ENCODE measurements around the gene RBM43. TPM values are rescaled to one million over a fixed set of nuclear protein-coding genes. Genes with fewer than 3 reads are reported as not detected.
A peak's percentile ranks its signal among the peaks of the same experiment; 100 is the strongest.

RBM43 gene
- total RNA-seq, 1 experiment from 2014 or later = 3.0 TPM

DNA sequence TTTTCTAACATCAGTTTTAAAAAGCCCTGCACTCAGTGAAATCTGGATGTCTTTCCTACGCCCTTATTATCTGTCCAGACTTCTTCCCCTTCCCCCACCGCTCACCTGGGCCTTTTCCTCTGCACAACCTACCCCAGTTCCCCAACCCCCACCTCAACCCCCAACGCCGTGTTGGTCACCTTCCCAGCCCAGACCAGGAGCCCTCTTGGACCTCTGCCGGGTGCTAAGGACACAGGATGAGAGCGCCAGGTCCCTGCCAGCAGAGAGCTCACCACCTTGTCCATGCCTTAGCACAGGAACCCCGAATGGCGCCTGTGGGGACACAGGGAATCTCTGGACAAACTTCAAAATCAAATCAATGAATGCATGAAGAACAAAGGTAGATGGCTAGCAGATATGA lies 966 bp upstream of the RBM43 start:
- Mint-ChIP-seq H3K27ac (ENCODE audit: low read depth, unreplicated experiment) (no peak overlapping the region), H3K9me3 (ENCODE audit: unreplicated experiment) (no peaks in the 10 kb centered on the region), H3K4me3 (ENCODE audit: unreplicated experiment) (peak overlapping the region; percentile 82), H3K27me3 (ENCODE audit: insufficient read depth, unreplicated experiment) (no peaks in the 10 kb centered on the region), H3K4me1 (ENCODE audit: insufficient read depth, unreplicated experiment) (peaks cover 6% of the 10 kb centered on the region), H3K36me3 (ENCODE audit: insufficient read depth, unreplicated experiment) (peaks cover under 1% of the 10 kb centered on the region)
- BruUV-seq (replicated peaks) = no TSS peak
- TF ChIP-seq, protein P1, sequence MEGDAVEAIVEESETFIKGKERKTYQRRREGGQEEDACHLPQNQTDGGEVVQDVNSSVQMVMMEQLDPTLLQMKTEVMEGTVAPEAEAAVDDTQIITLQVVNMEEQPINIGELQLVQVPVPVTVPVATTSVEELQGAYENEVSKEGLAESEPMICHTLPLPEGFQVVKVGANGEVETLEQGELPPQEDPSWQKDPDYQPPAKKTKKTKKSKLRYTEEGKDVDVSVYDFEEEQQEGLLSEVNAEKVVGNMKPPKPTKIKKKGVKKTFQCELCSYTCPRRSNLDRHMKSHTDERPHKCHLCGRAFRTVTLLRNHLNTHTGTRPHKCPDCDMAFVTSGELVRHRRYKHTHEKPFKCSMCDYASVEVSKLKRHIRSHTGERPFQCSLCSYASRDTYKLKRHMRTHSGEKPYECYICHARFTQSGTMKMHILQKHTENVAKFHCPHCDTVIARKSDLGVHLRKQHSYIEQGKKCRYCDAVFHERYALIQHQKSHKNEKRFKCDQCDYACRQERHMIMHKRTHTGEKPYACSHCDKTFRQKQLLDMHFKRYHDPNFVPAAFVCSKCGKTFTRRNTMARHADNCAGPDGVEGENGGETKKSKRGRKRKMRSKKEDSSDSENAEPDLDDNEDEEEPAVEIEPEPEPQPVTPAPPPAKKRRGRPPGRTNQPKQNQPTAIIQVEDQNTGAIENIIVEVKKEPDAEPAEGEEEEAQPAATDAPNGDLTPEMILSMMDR (IDR thresholded peaks at IDR 0.05; ENCODE audit: unreplicated experiment) = no peak
- intact Hi-C loops (cut with micrococcal nuclease) = loop anchor here (5.0 kb wide), 1 partner anchor 150 kb away; no protein-coding TSS in a partner anchor
- CTCF ChIA-PET = interaction anchor here (3.0 kb wide), 1 partner anchor 174 kb away, joined by 15 read pairs; no protein-coding TSS in a partner anchor
- DNase-seq (ENCODE audit: unreplicated experiment) = no peak
- POLR2A ChIA-PET = interaction anchor here (0.6 to 3.2 kb wide), 8 partner anchors 8 to 1676 kb away, joined by 3 to 23 read pairs (median 6); partner anchors contain the start of gene NMI

DNA sequence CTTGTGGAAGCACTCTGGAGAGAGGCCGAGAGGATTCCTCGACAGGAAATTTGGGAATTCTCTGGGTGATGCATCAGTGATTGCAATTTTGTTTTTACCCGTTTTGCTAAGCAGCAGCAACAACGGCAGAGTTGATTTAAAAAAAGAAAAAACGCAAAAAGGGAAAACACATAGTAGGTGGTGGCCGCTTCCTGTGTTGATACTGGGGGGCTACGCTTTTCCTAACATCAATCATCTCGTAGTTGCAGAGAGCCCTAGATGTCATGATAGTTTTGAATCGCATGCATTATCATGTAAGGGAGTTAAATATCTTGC lies 271 bp upstream of the RBM43 start:
- BruUV-seq (replicated peaks) = no TSS peak
- CTCF ChIA-PET = interaction anchor here (0.6 to 2.0 kb wide), 6 partner anchors 10 to 1463 kb away, joined by 3 to 7 read pairs (median 4); no protein-coding TSS in a partner anchor

DNA sequence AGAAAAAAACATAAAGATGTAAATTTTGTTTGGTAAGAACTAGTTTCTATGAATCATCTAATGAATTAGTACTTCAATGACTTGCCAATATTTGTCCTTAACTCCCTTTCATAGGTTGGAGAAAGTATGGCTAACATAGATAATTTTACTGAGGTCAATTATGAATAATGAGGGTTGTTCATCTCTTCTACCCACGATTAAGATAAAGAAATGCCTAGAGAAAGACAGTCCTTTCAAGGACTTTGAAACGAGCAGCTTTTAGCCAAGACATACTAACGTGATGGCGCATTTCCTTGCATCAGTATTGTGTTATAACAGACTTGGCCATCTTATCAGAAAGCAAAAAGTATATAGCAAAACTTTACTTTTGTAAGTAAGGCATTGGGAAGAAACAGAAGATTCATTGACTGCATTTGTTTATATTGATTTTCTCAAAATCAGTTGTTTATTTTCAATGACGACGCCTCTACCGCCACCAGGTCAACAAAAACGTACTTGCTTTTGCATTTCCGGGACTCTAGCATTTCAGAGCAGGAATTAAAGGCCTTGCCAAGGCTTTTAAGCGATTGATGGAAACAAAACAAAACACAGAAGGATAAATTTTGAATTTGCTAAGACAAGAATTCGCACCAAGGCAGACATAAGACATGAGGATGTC lies 961 bp downstream of the RBM43 start:
- CTCF ChIA-PET = interaction anchor here (0.7 to 2.0 kb wide), 5 partner anchors 15 to 176 kb away, joined by 3 to 7 read pairs (median 4); no protein-coding TSS in a partner anchor
- BruUV-seq (replicated peaks) = TSS peak; percentile 53
- no peaks in the 10 kb centered on the region for H3K9me3 Mint-ChIP-seq (ENCODE audit: unreplicated experiment)
- peak overlapping the region; percentile 82 for H3K4me3 Mint-ChIP-seq (ENCODE audit: unreplicated experiment)
- H3K4me1 Mint-ChIP-seq (ENCODE audit: insufficient read depth, unreplicated experiment) = peaks cover 6% of the 10 kb centered on the region
- no peaks in the 10 kb centered on the region for H3K27me3 Mint-ChIP-seq (ENCODE audit: insufficient read depth, unreplicated experiment)
- peak; percentile 4 for DNase-seq (ENCODE audit: unreplicated experiment)
- TF ChIP-seq, protein P1 (IDR thresholded peaks at IDR 0.05; ENCODE audit: unreplicated experiment) = no peak
- peak overlapping the region; percentile 84 for H3K27ac Mint-ChIP-seq (ENCODE audit: low read depth, unreplicated experiment)
- intact Hi-C loops (cut with micrococcal nuclease) = loop anchor here (5.0 kb wide), 1 partner anchor 152 kb away; no protein-coding TSS in a partner anchor
- peaks cover 5% of the 10 kb centered on the region for H3K36me3 Mint-ChIP-seq (ENCODE audit: insufficient read depth, unreplicated experiment)
- POLR2A ChIA-PET = interaction anchor here (1.2 to 3.2 kb wide), 8 partner anchors 10 to 776 kb away, joined by 3 to 24 read pairs (median 8); partner anchors contain the start of genes NMI and RIF1

More for the DNA sequence above, 271 bp upstream of the RBM43 start:
- peak overlapping the region; percentile 82 for H3K4me3 Mint-ChIP-seq (ENCODE audit: unreplicated experiment)
- H3K36me3 Mint-ChIP-seq (ENCODE audit: insufficient read depth, unreplicated experiment) = peaks cover 5% of the 10 kb centered on the region
- no peak for DNase-seq (ENCODE audit: unreplicated experiment)
- POLR2A ChIA-PET = interaction anchor here (0.7 to 3.2 kb wide), 14 partner anchors 8 to 707 kb away, joined by 3 to 24 read pairs (median 4); partner anchors contain the start of genes NMI and RIF1
- H3K27ac Mint-ChIP-seq (ENCODE audit: low read depth, unreplicated experiment) = peak overlapping the region; percentile 84
- intact Hi-C loops (cut with micrococcal nuclease) = loop anchor here (5.0 kb wide), 1 partner anchor 150 kb away; no protein-coding TSS in a partner anchor
- TF ChIP-seq, protein P1 (IDR thresholded peaks at IDR 0.05; ENCODE audit: unreplicated experiment) = no peak
- H3K27me3 Mint-ChIP-seq (ENCODE audit: insufficient read depth, unreplicated experiment) = no peaks in the 10 kb centered on the region
- H3K9me3 Mint-ChIP-seq (ENCODE audit: unreplicated experiment) = no peaks in the 10 kb centered on the region
- peaks cover 6% of the 10 kb centered on the region for H3K4me1 Mint-ChIP-seq (ENCODE audit: insufficient read depth, unreplicated experiment)

DNA sequence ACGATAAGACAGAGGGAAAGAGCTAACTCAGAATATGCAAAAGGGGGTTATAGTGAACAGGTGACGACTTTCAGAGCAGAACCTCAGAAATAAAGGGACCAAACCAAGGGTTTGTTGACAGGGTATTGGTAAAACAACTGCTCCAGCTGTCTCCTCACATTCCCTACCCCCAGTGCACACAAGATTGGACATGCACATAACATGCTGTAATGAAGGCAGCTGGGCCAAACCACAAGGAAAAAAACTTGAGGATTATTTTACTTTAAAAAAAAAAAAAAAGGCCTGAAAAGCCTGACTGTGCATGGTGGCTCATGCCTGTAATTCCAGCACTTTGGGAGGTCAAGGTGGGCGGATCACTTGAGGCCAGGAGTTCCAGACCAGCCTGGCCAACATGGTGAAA lies 3.5 kb downstream of the RBM43 start:
- TF ChIP-seq, protein P1 (IDR thresholded peaks at IDR 0.05; ENCODE audit: unreplicated experiment) = no peak
- Mint-ChIP-seq H3K36me3 (ENCODE audit: insufficient read depth, unreplicated experiment) (peaks cover 5% of the 10 kb centered on the region), H3K9me3 (ENCODE audit: unreplicated experiment) (no peaks in the 10 kb centered on the region), H3K27me3 (ENCODE audit: insufficient read depth, unreplicated experiment) (no peaks in the 10 kb centered on the region), H3K4me1 (ENCODE audit: insufficient read depth, unreplicated experiment) (peaks cover 9% of the 10 kb centered on the region), H3K4me3 (ENCODE audit: unreplicated experiment) (no peak overlapping the region), H3K27ac (ENCODE audit: low read depth, unreplicated experiment) (no peak overlapping the region)
- intact Hi-C loops (cut with micrococcal nuclease) = no loop called here
- BruUV-seq (replicated peaks) = no TSS peak
- peak; percentile 57 for DNase-seq (ENCODE audit: unreplicated experiment)
- POLR2A ChIA-PET = interaction anchor here (0.6 to 0.7 kb wide), 2 partner anchors 48 to 224 kb away, joined by 3 read pairs; no protein-coding TSS in a partner anchor
- CTCF ChIA-PET = no interaction called here

Data from MCF 10A (cell line).